Iris pigment epithelial cell (primary cell): Measurements from ENCODE around the gene PLS3.

ENCODE experiments used
- DNase-seq: peaks from one replicate; pipeline ENCODE4 v3.0.0-alpha.2; 2011; ENCODE audit warnings: low read depth

The PLS3 gene

GRCh38 chrX:115693476-115693875 lies 132.5 kb downstream of the PLS3 start:
- no peak for DNase-seq

DNA sequence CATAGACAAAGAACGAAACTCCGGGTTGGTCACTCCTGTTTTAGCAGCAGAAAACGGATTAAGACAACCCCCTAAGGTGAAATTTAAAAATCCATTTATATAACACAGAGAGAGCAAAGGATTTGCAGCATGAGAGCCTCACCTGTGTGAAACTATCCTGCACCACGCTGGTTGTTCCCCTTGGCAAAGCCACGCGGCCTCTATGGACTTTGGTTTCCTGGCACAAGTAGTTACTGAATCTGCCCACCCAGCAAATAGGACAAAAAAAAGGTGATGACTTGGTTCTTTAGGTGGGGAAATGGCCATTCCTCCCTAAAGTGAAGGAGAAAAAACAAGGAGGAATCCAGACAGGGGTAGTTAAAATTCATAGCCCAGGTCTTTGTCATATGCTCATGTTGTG lies 133.1 kb downstream of the PLS3 start:
- DNase-seq = no peak

DNA sequence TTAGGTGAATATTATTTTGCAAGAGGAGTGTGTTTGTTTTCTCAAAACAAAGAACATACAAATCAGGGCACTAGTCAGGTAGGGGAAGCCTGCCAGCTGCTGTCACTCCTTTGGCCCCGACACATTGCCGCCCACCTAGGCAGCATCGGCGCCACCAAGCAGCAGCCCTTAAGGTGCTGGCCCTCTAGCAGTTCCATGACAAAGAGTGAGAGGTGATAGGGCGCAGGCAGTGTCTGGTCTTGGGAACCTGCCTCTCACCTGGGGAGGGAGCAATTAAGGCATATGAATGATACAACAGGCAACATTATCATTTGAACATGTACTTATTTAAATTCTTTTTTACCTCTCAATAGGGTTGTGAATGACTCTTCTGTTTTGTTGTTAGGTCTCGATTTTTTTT lies 135.1 kb downstream of the PLS3 start:
- no peak for DNase-seq

- DNase-seq = no peak
Observed at GRCh38 chrX:115696939-115697338, 136.0 kb downstream of the PLS3 start.

GRCh38 chrX:115697806-115698205 lies 136.8 kb downstream of the PLS3 start:
- no peak for DNase-seq
